PC-3 (cell line): Measurements from ENCODE around the gene OXGR1. TPM values are rescaled to one million over a fixed set of nuclear protein-coding genes. Genes with fewer than 3 reads are reported as not detected.

Experiments
- ATAC-seq: fragments of 200-7000 bp; cut with Tn5 transposase; 2 replicates; pipeline ENCODE4 v1.9.1; 2020; ENCODE audit warnings: mild to moderate bottlenecking, moderate library complexity
- BruUV-seq: library from RNA; stranded (reverse); fragments of 400-500 nt; replicated peaks from 2 replicates; lab custom pipeline; 2021; lab: Mats Ljungman, UMichigan
- CTCF ChIA-PET: fragments of 300-600 bp; sonication (Branson Sonifier 250); formaldehyde crosslinking; loops from one replicate; lab custom pipeline; 2022; ENCODE audit warnings: antibody characterized with exemption; lab: Charles Lee
- POLR2A ChIA-PET: fragments of 300-600 bp; sonication (Branson Sonifier 250); formaldehyde crosslinking; loops from one replicate; lab custom pipeline; 2022; ENCODE audit warnings: antibody characterized with exemption; ENCODE audit not compliant: unreplicated experiment; lab: Charles Lee
- DNase-seq: peaks from one replicate; pipeline ENCODE4 v3.0.0-alpha.2; 2015
- H2AFZ ChIP-seq: fragments of 300-600 bp; sonication (generic); 2 replicates; pipeline ENCODE4 v1.6.0; 2016; ENCODE audit warnings: antibody characterized with exemption, low read length
- H3F3A ChIP-seq: fragments of 300-600 bp; sonication (generic); one replicate; pipeline ENCODE4 v1.6.0; 2017; ENCODE audit warnings: antibody characterized with exemption, low read length, control low read depth, mild to moderate bottlenecking; ENCODE audit not compliant: unreplicated experiment
- H3K27ac ChIP-seq: fragments of 300-600 bp; sonication (generic); 2 replicates; pipeline ENCODE4 v1.5.1; 2016; ENCODE audit warnings: mild to moderate bottlenecking, low read length
- H3K27me3 ChIP-seq: fragments of 300-600 bp; sonication (generic); 2 replicates; pipeline ENCODE4 v1.6.1; 2016; ENCODE audit warnings: low read length, mixed read lengths
- H3K36me3 ChIP-seq: fragments of 300-600 bp; sonication (generic); 2 replicates; pipeline ENCODE4 v1.6.1; 2016; ENCODE audit warnings: low read depth, mixed run types, low read length, mixed read lengths
- H3K4me1 ChIP-seq: fragments of 300-600 bp; sonication (generic); 2 replicates; pipeline ENCODE4 v1.5.1; 2016; ENCODE audit warnings: low read length; ENCODE audit not compliant: insufficient read depth
- H3K4me2 ChIP-seq: fragments of 300-600 bp; sonication (generic); 2 replicates; pipeline ENCODE4 v1.6.0; 2016; ENCODE audit warnings: low read length
- H3K4me3 ChIP-seq: fragments of 300-600 bp; sonication (generic); 2 replicates; pipeline ENCODE4 v1.5.1; 2016; ENCODE audit warnings: mild to moderate bottlenecking, low read length, mixed read lengths
- H3K79me2 ChIP-seq: fragments of 300-600 bp; sonication (generic); 2 replicates; pipeline ENCODE4 v1.6.1; 2017; ENCODE audit warnings: low read length, mixed read lengths
- H3K9ac ChIP-seq: fragments of 300-600 bp; sonication (generic); 2 replicates; pipeline ENCODE4 v1.6.0; 2016; ENCODE audit warnings: mild to moderate bottlenecking, low read length
- H3K9me2 ChIP-seq: fragments of 300-600 bp; sonication (generic); replicated peaks from 2 replicates; pipeline ENCODE4 v1.6.1; 2016; ENCODE audit warnings: mixed run types, low read length, mixed read lengths
- H3K9me3 ChIP-seq: fragments of 300-600 bp; sonication (generic); 2 replicates; pipeline ENCODE4 v1.6.1; 2016; ENCODE audit warnings: low read length, mixed read lengths
- H4K20me1 ChIP-seq: fragments of 300-600 bp; sonication (generic); 2 replicates; pipeline ENCODE4 v1.6.1; 2016; ENCODE audit warnings: low read length, mixed read lengths
- CTCF ChIP-seq: fragments of 300-600 bp; sonication (generic); conservative IDR thresholded peaks from 2 replicates; pipeline ENCODE4 v1.5.1; 2017; ENCODE audit warnings: antibody characterized with exemption, low read depth, mild to moderate bottlenecking, low read length
- EZH2 ChIP-seq: fragments of 300-600 bp; sonication (generic); IDR thresholded peaks from one replicate; pipeline ENCODE4 v1.6.1; 2017; ENCODE audit warnings: antibody characterized with exemption, mild to moderate bottlenecking, low read length; ENCODE audit not compliant: unreplicated experiment
- EZH2phosphoT487 ChIP-seq: fragments of 300-600 bp; sonication (generic); IDR thresholded peaks from 2 replicates; pipeline ENCODE4 v1.6.1; 2018; ENCODE audit warnings: mild to moderate bottlenecking, antibody characterized with exemption, low read length, borderline replicate concordance
- intact Hi-C: fragments of 100-400 bp; cut with micrococcal nuclease; formaldehyde crosslinking; loops from 2 replicates; pipeline ENCODE4 v1.9.0; 2023
- total RNA-seq: library from RNA; depleted of rRNA; stranded (reverse); fragments of >200 nt; gene quantifications from 2 replicates; pipeline ENCODE4 v1.2.3, GENCODE V29; 2014

The OXGR1 gene
- total RNA-seq, 1 experiment from 2014 or later = not detected

- Histone ChIP-seq H3K9ac (no peak overlapping the region), H3F3A (no peaks in the 10 kb centered on the region), H3K27me3 (peaks cover 45% of the 10 kb centered on the region), H3K36me3 (no peaks in the 10 kb centered on the region), H3K27ac (no peak overlapping the region), H3K4me2 (no peak overlapping the region), H3K79me2 (no peaks in the 10 kb centered on the region), H2AFZ (no peak overlapping the region), H3K4me3 (no peak overlapping the region), H3K4me1 (no peaks in the 10 kb centered on the region), H3K9me2 (no peaks in the 10 kb centered on the region), H4K20me1 (no peaks in the 10 kb centered on the region), H3K9me3 (no peaks in the 10 kb centered on the region)
- ChIA-PET CTCF (no interaction called here), POLR2A (no interaction called here)
- TF ChIP-seq EZH2phosphoT487 = no peak
- no TSS peak for BruUV-seq
- ATAC-seq (no peak), DNase-seq (no peak)
- intact Hi-C loops = no loop called here
Measured at GRCh38 chr13:97000295-97000925, 6.1 kb upstream of the OXGR1 start.

- no peak overlapping the region for H3K4me3 ChIP-seq
- TF ChIP-seq EZH2 (no peak), EZH2phosphoT487 (no peak), CTCF (no peak)
- H3K4me1 ChIP-seq = no peaks in the 10 kb centered on the region
- H3K79me2 ChIP-seq = no peaks in the 10 kb centered on the region
- H3F3A ChIP-seq = no peaks in the 10 kb centered on the region
- CTCF ChIA-PET = no interaction called here
- H3K9me2 ChIP-seq = no peaks in the 10 kb centered on the region
- H3K36me3 ChIP-seq = no peaks in the 10 kb centered on the region
- no peak overlapping the region for H3K9ac ChIP-seq
- H3K4me2 ChIP-seq = no peak overlapping the region
- H2AFZ ChIP-seq = no peak overlapping the region
- no peaks in the 10 kb centered on the region for H4K20me1 ChIP-seq
- DNase-seq = no peak
- no peak for ATAC-seq
- H3K9me3 ChIP-seq = no peaks in the 10 kb centered on the region
- intact Hi-C loops = no loop called here
- H3K27me3 ChIP-seq = peaks cover 57% of the 10 kb centered on the region
- H3K27ac ChIP-seq = no peak overlapping the region
- POLR2A ChIA-PET = no interaction called here
- BruUV-seq = no TSS peak
Measured at GRCh38 chr13:96999091-96999490, 4.8 kb upstream of the OXGR1 start.

GRCh38 chr13:96998051-96998450 is 3.8 kb upstream of the OXGR1 start:
- no TSS peak for BruUV-seq
- POLR2A ChIA-PET = no interaction called here
- CTCF ChIA-PET = no interaction called here

More at GRCh38 chr13:96998051-96998450, 3.8 kb upstream of the OXGR1 start:
- Histone ChIP-seq H3K27ac (no peak overlapping the region), H3K9me2 (no peaks in the 10 kb centered on the region), H3K4me2 (no peak overlapping the region), H3K27me3 (peaks cover 67% of the 10 kb centered on the region), H3K4me3 (no peak overlapping the region), H2AFZ (no peak overlapping the region), H3K9me3 (no peaks in the 10 kb centered on the region), H3K79me2 (no peaks in the 10 kb centered on the region), H4K20me1 (no peaks in the 10 kb centered on the region), H3F3A (no peaks in the 10 kb centered on the region), H3K36me3 (no peaks in the 10 kb centered on the region), H3K9ac (no peak overlapping the region), H3K4me1 (no peaks in the 10 kb centered on the region)
- DNase-seq (no peak), ATAC-seq (no peak)
- no peak for TF ChIP-seq CTCF
- no peak for TF ChIP-seq EZH2phosphoT487
- no peak for TF ChIP-seq EZH2
- intact Hi-C loops = no loop called here
